Fibroblast of skin of left quadriceps (primary cell): ENCODE measurements around the gene COL12A1.
A peak's percentile ranks its signal among the peaks of the same experiment; 100 is the strongest.

ENCODE experiments used
- DNase-seq, 2 experiments: peaks; one replicate each; pipeline ENCODE4 v3.0.0-alpha.2; 2013; ENCODE audit warnings: low read depth in 2 of 2

The COL12A1 gene

DNA sequence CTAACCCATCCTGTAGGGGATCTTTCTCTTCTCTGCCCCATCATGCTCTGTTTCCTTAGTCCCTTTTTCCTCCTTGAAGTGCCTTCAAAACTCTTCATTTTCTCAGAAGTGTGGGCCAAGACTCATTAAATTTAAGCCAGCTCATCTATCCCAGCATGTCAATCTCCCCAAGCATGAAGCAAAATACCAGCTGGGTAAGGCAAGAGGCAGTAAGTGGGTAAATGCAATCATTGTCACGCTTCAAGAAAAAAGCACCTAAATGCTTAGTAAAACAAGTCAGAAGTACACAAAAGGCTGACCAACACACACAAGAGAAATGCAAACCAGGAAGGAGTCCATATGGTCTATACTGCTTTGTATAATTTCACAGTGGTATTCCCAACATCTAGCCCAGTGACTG, 61.5 kb downstream of the COL12A1 start:
- no peak for DNase-seq

- DNase-seq: peak; percentile 94
Measured at GRCh38 chr6:75143191-75143590, 62.7 kb downstream of the COL12A1 start.

DNA sequence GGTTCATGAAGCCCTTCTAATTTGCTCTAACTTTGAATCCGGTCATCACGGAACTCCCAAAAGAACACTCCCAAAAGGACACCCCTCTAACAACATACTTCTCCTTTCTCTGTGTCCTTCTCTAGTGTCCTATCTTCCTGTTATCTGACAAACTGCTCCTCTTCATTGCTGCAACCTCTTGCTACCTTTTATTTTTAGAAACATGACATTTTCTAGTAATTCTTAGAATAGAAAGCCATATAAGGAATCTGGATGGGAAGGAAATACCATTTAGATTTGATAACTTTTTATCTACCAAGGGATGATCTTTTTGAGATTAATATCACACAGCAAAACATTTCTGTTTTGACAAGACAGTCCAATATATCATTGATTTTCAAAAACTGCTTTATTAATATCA, 63.1 kb downstream of the COL12A1 start:
- DNase-seq: no peak

DNA sequence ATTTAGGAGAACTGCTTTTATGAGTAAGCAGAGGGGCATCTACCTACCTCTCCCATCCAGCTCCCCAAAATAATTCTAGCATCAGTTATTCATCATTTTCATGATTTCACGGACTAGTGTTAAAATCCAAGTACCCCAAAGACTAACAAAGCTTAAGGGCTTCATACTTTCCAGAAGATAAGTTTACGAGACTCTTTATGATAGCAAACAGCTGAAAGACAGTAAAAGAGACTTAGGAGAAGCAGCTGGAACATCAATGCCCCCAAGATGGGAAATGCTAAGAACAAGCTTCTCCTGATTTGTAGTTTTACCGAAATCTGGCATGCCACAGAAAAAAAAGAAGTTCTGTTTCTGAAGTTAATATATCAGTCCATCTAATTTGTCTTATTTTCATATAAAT, 70.0 kb downstream of the COL12A1 start:
- DNase-seq: no peak

DNA sequence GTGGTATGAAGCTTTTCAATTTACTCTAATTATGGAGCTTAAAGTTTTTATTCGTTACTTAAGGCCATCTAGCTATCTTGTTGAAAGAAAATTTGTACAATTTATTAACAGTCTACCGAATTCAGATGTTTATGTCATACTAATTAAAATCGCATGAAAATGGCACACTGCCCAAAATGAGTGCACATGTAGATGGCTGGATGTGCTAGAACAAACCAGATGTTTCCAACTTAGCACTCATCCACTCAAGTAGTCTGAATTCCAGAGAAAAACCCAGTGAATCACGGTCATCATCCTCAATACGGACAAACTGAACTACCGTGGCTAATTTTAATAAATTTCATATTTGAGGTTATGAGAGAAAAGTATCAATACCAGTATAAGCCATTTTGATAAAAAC, 70.4 kb downstream of the COL12A1 start:
- peak; percentile 95 to 97 for DNase-seq

- no peak for DNase-seq
Measured at GRCh38 chr6:75130784-75131183, 75.1 kb downstream of the COL12A1 start.

DNA sequence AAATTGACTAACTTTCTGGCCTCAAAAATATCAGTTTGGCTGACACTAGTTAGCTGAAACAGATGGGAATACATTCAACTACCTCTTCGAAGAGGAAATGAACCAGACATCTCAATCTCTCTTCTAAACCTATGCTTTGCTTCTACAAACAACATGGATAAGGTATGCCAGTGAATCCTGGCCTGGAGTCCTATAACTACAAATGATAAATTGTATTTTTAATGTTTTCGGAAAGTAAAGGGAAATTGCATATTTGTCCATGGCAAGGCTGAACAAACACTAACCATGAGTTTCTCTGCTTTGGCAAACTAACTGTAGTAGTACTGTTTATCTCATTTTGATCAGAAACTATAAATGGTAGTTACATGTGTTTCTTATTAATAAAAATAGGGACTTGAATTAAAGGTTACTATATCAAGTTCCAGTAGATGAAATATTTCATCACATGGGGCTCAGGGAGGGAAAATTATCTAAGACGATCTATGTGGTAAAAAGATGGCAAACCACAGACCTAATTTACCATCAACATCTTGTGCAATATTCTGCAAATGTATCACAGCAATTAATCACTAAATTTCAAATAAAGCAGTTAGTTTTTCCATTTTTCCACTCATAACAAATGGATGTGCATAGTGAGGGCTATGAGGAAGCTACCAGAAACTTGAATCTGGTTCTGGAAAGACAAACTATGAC, 76.8 kb downstream of the COL12A1 start:
- peak; percentile 90 to 91 for DNase-seq

DNA sequence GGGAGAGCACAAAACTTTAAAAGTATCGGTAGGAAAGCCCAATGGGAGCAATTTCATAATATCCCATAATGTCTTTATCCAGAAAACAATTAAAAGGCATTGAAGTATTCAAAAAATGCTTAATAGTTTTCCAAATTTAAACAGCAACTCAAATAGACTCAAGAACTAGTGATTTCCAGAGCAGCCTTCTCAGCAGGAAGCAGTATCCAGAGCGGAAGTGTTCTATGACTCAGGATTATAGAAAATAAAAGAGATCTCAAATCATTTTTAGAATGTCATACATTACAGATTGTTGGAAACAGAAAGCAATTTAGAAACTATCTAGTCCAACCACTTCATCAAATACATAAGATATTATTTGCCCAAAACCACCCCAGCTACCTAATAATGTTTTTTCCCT, 79.3 kb downstream of the COL12A1 start:
- no peak for DNase-seq

DNA sequence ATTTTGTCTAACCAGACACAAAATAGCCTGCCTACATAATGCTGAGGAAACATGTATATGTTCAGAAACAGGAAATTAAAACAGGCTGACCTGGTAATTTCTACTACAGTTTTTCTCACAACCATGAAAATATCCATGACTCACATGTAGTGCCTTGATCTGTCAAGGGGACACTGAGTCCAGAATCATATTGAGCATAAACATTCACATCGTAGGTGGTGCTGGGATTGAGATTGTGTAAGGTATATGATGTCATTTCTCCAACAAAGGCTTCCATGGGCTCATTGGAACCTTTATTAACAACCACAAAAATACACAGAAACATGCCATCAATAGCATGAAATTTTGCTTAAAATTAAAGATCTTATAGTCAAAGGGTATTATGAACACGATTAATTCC, 80.9 kb downstream of the COL12A1 start:
- no peak for DNase-seq

DNA sequence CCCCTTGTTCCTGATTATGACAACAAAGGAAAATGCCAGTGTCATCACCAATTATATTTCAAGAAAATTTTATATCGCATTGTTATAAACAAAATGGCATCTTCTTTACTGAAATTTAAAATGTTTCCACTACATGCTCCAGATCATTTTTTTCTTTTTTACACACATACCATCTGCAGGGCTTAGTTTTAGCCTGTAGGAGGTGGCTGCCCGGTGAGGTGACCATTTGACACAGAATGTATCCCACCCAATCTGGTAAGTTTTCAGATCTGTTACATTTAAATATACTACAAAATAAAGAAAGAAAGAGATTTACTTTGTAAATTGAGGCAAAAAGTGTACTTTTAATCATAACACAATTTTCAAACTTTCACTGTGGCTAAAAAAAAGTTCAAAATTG, 81.8 kb downstream of the COL12A1 start:
- DNase-seq: no peak

DNA sequence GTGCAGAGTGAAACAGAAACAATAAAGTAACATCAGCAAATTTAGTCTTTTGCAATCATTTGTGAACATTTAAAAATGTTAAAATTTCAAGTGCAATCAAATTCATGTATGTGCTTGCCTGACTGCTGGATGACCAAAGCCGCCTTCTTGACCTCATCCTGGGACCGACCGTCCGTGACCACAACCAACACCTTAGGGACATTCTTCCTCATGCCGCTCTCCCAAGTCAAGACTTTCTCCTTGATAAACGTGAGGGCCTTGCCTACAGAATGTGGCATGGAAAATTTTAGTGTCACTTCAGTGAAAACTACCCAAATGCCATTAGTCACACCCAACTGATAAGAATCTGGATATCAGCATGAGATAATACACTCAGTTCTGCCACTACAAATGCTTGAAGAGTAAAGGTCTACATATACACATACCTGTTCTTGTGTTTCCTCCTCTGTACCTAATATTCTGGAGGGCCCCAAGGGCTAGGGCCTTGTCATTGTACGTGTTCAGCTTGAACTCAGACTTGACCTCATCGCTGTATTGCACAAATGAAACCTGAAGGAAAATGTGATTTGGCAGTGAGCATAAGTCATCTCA, 86.8 kb downstream of the COL12A1 start:
- DNase-seq: no peak

GRCh38 chr6:75117701-75118100, 88.2 kb downstream of the COL12A1 start:
- DNase-seq: no peak

DNA sequence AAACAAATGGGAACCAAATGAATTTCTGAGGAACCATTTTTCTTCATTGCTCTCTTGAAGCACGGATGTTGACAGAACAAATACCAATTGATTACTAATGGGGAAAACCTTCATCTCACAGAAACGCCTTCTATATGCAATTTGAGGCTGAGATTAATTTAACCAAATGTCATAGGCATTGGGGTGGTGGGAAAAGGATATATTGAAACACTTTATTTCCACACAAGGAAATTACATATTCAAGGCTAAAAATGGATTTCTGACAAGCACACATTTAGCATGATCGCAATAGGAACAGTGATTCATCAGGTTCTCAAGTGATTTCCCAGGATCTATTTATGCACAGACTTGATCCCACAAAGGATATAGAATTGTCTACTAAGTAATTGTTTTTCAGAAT, 88.9 kb downstream of the COL12A1 start:
- DNase-seq: peak; percentile 50 to 52

DNA sequence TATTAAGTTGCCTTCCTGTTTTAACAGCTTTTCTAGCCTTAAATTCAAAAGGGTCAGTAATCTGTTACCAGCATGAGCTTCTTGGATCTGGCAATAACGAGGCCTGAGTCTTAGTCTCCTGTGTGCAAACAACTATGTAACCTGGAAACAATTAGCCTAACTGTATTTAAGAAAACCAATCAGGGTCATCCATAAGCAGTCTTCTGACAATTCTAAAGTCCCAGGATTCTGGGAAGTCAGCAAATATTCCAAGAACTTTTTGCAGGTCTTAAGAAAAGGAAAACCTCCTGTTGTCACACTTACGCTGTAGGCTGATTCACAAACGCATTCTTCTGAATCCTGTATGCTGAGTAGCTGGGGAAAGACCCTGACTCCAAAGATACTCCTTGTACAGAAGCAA, 90.4 kb downstream of the COL12A1 start:
- DNase-seq: peak; percentile 68 to 69

GRCh38 chr6:75114806-75115205, 91.0 kb downstream of the COL12A1 start:
- DNase-seq: no peak

DNA sequence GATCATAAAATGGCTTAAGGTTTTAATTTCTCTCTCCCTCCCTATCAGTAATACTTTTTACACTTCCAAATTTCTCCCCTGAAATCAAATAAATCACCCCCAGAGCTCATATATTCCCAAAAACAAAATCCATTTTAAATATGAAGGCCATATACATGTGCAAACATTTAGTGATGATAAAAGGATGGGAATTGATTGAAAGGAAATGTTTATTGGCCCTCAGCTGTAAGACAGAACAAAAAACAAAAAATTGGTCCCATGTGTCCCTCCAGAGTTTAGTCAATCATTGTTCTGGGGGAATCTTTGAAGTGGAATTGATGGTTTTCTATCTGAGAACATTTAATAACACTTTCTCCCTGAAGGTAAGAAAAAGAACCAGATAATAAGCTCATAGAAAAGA, 91.7 kb downstream of the COL12A1 start:
- DNase-seq: no peak

- DNase-seq: no peak
Measured at GRCh38 chr6:75113446-75113845, 92.4 kb downstream of the COL12A1 start.

- DNase-seq: no peak
Measured at GRCh38 chr6:75109765-75110164, 96.1 kb downstream of the COL12A1 start.

DNA sequence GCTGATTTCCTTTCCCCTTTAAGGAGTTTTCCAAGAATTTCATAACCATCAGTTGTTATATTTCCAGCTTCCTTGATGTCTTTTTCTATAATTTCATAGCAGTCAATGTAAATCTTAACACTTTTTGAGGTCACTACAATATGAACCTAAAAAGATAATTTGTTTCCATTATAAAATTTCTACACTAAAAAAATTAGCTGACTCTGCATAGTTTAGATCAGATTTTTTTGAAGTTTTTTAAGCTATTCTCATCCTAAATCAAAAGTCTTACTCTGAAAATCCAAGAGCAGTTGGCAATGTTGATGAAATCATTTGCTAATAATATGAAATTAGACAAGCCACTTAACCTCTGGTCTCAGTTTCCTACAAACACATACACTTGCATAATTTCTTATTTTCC, 96.8 kb downstream of the COL12A1 start:
- no peak for DNase-seq

DNA sequence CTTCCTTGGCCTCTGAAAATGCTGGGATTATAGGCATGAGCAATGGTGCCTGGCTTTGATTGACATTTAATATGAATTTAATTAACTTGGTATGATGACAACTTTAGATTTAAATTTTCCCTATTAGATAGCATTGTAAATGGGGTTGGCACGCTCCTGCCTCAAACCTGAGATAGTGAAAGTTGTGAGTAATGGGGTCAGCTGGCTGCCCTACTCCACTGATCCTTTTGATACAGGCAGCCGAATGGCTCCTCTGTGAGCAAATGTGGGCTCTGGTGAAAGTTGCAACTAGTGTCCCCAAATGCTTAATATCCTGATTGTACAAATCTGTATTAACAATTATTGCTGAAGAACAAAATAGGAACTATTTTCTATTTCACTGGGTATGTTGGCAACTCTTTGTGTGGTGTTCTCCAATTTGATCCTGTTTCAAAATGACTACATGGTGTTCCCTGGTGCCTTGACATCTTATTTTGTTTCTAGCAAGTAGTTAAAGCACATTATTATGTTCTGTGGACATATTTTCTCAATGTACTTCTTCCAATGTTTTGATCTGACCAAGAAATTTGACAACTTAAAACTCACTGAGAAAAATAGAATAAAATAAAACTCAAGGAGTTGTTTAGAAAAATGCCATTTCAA, 97.4 kb downstream of the COL12A1 start:
- no peak for DNase-seq

GRCh38 chr6:75107913-75108312, 97.9 kb downstream of the COL12A1 start:
- no peak for DNase-seq

- DNase-seq: no peak
Measured at GRCh38 chr6:75106426-75106825, 99.4 kb downstream of the COL12A1 start.

DNA sequence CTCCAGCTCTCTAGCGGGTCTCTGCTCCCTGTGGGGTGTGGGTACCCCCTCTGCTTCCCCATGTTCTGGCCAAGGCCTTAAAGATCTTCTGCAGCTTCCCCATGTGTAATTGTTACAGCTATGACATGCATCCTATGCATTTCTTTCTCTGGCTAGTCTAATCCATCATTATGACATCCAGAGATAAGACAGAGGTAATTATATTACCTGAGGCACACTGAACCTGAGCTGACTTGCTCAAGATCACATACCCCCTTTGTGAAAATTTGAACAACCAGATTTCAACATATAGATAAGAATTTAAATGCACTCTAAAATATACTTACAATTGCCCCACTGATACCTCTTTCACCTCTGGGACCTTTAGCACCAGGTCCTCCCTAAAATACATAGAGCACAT, 102.4 kb downstream of the COL12A1 start:
- no peak for DNase-seq
